PFSK-1 (cell line): ENCODE measurements around the gene OR8K1.

Experiments used
- SIN3A ChIP-seq: IDR thresholded peaks from 2 replicates; pipeline ENCODE4 v1.6.1; 2012; ENCODE audit warnings: mild to moderate bottlenecking, low read length, moderate library complexity, borderline replicate concordance; ENCODE audit not compliant: insufficient read depth
- TF ChIP-seq, protein P1 (sequence below), 2 experiments: IDR thresholded peaks; 2 replicates each; pipeline versions ENCODE4 v1.6.1 to v1.8.0; 2011 to 2012; ENCODE audit warnings: low read depth in 2 of 2, low read length in 2 of 2, control low read depth in 1 of 2, inconsistent platforms in 1 of 2, mild to moderate bottlenecking in 1 of 2, moderate library complexity in 1 of 2; ENCODE audit not compliant: insufficient read depth in 1 of 2

DNA sequence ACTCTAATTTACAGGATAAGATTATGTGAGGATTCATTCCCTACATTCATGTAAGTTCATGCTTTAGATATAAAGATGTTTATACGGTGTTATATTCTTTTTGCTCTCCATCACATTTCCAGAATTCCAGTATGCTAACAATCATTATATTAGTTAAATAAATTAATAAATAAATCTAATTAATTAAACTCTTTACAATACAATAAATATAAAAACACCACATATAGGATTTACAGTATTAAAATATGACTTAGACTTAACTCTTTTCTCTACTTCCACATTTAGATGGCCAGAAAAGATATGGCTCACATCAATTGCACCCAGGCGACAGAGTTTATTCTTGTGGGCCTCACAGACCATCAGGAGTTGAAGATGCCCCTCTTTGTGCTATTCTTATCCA is 29.5 kb downstream of the OR8K1 start, which contains the start of gene OR8U1:
- TF ChIP-seq SIN3A, result no peak
- TF ChIP-seq, protein P1, sequence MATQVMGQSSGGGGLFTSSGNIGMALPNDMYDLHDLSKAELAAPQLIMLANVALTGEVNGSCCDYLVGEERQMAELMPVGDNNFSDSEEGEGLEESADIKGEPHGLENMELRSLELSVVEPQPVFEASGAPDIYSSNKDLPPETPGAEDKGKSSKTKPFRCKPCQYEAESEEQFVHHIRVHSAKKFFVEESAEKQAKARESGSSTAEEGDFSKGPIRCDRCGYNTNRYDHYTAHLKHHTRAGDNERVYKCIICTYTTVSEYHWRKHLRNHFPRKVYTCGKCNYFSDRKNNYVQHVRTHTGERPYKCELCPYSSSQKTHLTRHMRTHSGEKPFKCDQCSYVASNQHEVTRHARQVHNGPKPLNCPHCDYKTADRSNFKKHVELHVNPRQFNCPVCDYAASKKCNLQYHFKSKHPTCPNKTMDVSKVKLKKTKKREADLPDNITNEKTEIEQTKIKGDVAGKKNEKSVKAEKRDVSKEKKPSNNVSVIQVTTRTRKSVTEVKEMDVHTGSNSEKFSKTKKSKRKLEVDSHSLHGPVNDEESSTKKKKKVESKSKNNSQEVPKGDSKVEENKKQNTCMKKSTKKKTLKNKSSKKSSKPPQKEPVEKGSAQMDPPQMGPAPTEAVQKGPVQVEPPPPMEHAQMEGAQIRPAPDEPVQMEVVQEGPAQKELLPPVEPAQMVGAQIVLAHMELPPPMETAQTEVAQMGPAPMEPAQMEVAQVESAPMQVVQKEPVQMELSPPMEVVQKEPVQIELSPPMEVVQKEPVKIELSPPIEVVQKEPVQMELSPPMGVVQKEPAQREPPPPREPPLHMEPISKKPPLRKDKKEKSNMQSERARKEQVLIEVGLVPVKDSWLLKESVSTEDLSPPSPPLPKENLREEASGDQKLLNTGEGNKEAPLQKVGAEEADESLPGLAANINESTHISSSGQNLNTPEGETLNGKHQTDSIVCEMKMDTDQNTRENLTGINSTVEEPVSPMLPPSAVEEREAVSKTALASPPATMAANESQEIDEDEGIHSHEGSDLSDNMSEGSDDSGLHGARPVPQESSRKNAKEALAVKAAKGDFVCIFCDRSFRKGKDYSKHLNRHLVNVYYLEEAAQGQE (IDR thresholded peaks at IDR 0.05; ENCODE audit: insufficient read depth in 1 of 2, low read depth in 2 of 2, low read length in 2 of 2), result no peak
